ENCODE measurements around the gene FYCO1.

GRCh38 chr3:45871780-45872179, 123.8 kb downstream of the FYCO1 start:
- TF ChIP-seq POLR2AphosphoS5 (IDR thresholded peaks at IDR 0.05; ENCODE audit: low read depth, low read length) = no peak
- TF ChIP-seq POLR2A (IDR thresholded peaks at IDR 0.05; ENCODE audit: low read depth, low read length) = no peak
- no peak for TF ChIP-seq SPI1 (IDR thresholded peaks at IDR 0.05; ENCODE audit: low read depth, low read length)
- no peak for TF ChIP-seq TAF1 (IDR thresholded peaks at IDR 0.05; ENCODE audit: low read depth, low read length)
